Esophagus muscularis mucosa (tissue), 3 donors: Measurements from ENCODE around the gene ACTMAP.

ENCODE experiments used
- POLR2AphosphoS5 ChIP-seq, 2 donors: sonication (generic); formaldehyde crosslinking; IDR thresholded peaks; one replicate each; pipeline ENCODE4 v1.6.1; 2017; ENCODE audit warnings: antibody characterized with exemption in 2 of 2
- TF ChIP-seq, protein P1 (sequence below), 3 experiments: fragments of 200-600 bp in 2 of 3; fragments of 450-650 bp in 1 of 3; sonication (generic) in 2 of 3; IDR thresholded peaks; one replicate each; pipeline ENCODE4 v1.5.1; 2017 to 2019; ENCODE audit warnings: antibody characterized with exemption in 3 of 3, mild to moderate bottlenecking in 2 of 3, moderate library complexity in 1 of 3

DNA sequence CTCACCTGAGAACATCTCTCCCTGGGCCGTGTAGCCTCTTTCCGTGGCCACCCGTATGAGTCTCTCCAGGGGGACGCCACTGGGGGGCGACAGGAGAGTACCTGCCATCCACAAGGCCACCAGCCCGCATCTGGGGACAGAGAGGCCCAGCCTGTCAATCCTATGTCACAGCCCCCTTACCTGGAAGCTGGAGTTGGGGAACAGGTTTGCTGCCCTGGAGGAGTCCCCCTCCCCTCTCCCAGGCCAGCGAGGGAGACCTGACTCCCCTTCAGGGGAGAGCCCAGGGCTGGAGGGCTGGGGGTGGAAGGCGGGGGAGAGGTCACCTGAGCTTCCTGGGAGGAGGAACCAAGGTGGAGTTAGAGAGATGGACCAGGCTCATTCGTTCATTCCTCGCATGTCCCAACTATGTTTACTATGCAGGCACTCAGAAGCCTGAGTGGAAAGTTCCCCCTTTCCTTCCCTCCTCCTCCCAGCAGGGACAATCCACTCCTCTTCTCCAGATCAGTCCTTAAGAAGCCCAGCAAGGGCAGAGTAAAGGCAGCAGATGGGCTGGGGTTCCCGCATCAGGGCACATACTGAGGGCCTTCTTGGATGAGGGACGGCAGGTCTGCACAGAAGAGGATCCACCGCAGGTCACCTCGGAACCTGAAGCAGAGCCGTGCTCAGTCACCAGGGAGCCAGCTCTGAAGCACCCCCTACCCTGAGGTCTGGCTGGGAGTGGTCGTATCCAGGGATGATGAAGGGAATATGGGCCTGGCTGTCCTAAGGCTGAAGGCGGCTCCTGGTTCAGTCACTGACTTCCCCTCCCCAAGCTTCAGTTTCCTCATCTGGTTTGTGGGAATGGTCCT, 5.5 kb downstream of the ACTMAP start:
- TF ChIP-seq, protein P1, sequence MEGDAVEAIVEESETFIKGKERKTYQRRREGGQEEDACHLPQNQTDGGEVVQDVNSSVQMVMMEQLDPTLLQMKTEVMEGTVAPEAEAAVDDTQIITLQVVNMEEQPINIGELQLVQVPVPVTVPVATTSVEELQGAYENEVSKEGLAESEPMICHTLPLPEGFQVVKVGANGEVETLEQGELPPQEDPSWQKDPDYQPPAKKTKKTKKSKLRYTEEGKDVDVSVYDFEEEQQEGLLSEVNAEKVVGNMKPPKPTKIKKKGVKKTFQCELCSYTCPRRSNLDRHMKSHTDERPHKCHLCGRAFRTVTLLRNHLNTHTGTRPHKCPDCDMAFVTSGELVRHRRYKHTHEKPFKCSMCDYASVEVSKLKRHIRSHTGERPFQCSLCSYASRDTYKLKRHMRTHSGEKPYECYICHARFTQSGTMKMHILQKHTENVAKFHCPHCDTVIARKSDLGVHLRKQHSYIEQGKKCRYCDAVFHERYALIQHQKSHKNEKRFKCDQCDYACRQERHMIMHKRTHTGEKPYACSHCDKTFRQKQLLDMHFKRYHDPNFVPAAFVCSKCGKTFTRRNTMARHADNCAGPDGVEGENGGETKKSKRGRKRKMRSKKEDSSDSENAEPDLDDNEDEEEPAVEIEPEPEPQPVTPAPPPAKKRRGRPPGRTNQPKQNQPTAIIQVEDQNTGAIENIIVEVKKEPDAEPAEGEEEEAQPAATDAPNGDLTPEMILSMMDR (IDR thresholded peaks at IDR 0.05), result no peak
- no peak for TF ChIP-seq POLR2AphosphoS5 (IDR thresholded peaks at IDR 0.05)
